Thyroid gland (tissue), 4 donors: ENCODE measurements around the gene CEMIP2.

Experiments used
- POLR2A ChIP-seq, 2 donors: fragments of 450-650 bp; IDR thresholded peaks; one replicate each; pipeline ENCODE4 v1.6.1; 2017; ENCODE audit warnings: antibody characterized with exemption in 2 of 2, mild to moderate bottlenecking in 2 of 2, moderate library complexity in 1 of 2
- TF ChIP-seq, protein P1 (sequence below), 6 experiments: fragments of 200-600 bp in 3 of 6; fragments of 450-650 bp in 3 of 6; sonication (generic) in 3 of 6; IDR thresholded peaks; one replicate each; pipeline ENCODE4 v1.5.1; 2016 to 2019; ENCODE audit warnings: antibody characterized with exemption in 6 of 6, mild to moderate bottlenecking in 2 of 6, inconsistent platforms in 1 of 6, moderate library complexity in 1 of 6

DNA sequence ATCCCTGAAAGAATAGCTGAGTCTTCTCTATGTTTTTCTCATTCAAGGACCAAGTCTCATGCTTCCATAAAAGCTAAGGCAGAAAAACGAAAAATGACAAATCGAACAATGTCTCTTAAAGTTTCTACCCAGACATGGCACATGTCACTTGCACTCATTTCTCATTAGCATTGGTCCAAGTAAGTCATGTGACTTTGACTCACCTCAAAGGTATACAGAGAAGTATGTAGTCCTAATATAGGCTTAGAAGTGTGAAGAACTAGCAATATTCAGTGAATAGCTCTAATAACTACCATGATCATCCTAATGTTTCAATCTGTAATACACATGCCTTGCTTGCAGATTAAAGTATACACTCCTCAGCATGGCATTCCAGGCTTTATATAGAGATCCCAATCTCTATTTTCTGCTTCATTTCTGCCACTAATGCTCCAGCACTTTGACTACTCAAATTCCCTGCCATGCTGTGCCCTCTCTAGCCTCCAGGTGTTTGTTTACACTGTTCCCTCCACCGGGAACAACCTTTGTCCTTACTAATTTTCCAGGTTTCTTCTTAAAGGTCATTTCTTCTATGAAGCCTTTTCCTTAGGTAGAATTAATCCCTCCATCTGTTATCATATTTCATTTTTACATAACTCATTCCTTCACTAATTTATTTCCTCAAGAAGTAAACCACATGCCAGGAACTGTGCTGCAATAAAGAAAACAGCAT, 98.9 kb downstream of the CEMIP2 start:
- TF ChIP-seq POLR2A (IDR thresholded peaks at IDR 0.05), result no peak
- TF ChIP-seq, protein P1, sequence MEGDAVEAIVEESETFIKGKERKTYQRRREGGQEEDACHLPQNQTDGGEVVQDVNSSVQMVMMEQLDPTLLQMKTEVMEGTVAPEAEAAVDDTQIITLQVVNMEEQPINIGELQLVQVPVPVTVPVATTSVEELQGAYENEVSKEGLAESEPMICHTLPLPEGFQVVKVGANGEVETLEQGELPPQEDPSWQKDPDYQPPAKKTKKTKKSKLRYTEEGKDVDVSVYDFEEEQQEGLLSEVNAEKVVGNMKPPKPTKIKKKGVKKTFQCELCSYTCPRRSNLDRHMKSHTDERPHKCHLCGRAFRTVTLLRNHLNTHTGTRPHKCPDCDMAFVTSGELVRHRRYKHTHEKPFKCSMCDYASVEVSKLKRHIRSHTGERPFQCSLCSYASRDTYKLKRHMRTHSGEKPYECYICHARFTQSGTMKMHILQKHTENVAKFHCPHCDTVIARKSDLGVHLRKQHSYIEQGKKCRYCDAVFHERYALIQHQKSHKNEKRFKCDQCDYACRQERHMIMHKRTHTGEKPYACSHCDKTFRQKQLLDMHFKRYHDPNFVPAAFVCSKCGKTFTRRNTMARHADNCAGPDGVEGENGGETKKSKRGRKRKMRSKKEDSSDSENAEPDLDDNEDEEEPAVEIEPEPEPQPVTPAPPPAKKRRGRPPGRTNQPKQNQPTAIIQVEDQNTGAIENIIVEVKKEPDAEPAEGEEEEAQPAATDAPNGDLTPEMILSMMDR (IDR thresholded peaks at IDR 0.05), result no peak
